Immature natural killer cell (primary cell): ENCODE data around the gene LRRC40. TPM values are rescaled to one million over a fixed set of nuclear protein-coding genes. Genes with fewer than 3 reads are reported as not detected.
"Not testable (repeated sequence)": the region's sequence is repeated elsewhere in the genome, so short reads cannot be mapped to it uniquely, and the experiment has no call there.

Experiments used
- DNase-seq, 3 donors: peaks; one replicate each; pipeline ENCODE4 v3.0.0; 2022; ENCODE audit warnings: mixed read lengths in 1 of 3
- H3K27ac Mint-ChIP-seq, 6 donors: one replicate each; pipeline ENCODE4 v1.8.0; 2020; ENCODE audit warnings: mixed read lengths in 6 of 6, mild to moderate bottlenecking in 5 of 6, inconsistent platforms in 4 of 6, moderate library complexity in 3 of 6
- H3K27me3 Mint-ChIP-seq, 3 donors: one replicate each; pipeline ENCODE4 v1.8.0; 2020 to 2021; ENCODE audit warnings: low read depth in 3 of 3, mild to moderate bottlenecking in 3 of 3, mixed read lengths in 3 of 3, moderate library complexity in 3 of 3, inconsistent platforms in 1 of 3
- H3K36me3 Mint-ChIP-seq, 3 donors: one replicate each; pipeline ENCODE4 v1.8.0; 2020; ENCODE audit warnings: mixed read lengths in 3 of 3, inconsistent platforms in 2 of 3, mild to moderate bottlenecking in 2 of 3
- H3K4me1 Mint-ChIP-seq, 2 donors: one replicate each; pipeline ENCODE4 v1.8.0; 2020; ENCODE audit warnings: inconsistent platforms in 2 of 2, mild to moderate bottlenecking in 2 of 2, mixed read lengths in 2 of 2, moderate library complexity in 1 of 2
- H3K4me3 Mint-ChIP-seq, 5 donors: one replicate each; pipeline ENCODE4 v1.8.0; 2020; ENCODE audit warnings: mild to moderate bottlenecking in 5 of 5, mixed read lengths in 5 of 5, inconsistent platforms in 3 of 5, moderate library complexity in 3 of 5
- H3K9me3 Mint-ChIP-seq, 6 donors: one replicate each; pipeline ENCODE4 v1.8.0; 2020; ENCODE audit warnings: mild to moderate bottlenecking in 6 of 6, mixed read lengths in 6 of 6, inconsistent platforms in 4 of 6, moderate library complexity in 3 of 6
- polyA plus RNA-seq, 3 donors: library from polyadenylated mRNA; unstranded; fragments of 300-500 nt; fragmentation: Illumina TruSeq; gene quantifications; one replicate each; pipeline ENCODE4 v1.2.3, GENCODE V29; 2021

LRRC40 gene
- polyA plus RNA-seq, 3 donors from 2014 or later, result 5.4 to 8.7 (median 6.0) TPM

GRCh38 chr1:70194601-70195000 lies 10.8 kb downstream of the LRRC40 start:
- Mint-ChIP-seq H3K36me3 (peaks cover 0 to 5% (median 4%) of the 10 kb centered on the region in 3 donors), H3K4me3 (no peak overlapping the region), H3K9me3 (no peaks in the 10 kb centered on the region), H3K27me3 (peaks cover 0 to 2% (median 0%) of the 10 kb centered on the region in 3 donors), H3K4me1 (peaks cover 3 to 28% of the 10 kb centered on the region in 2 donors), H3K27ac (no peak overlapping the region)
- DNase-seq, result no peak

- H3K9me3 Mint-ChIP-seq, H3K27ac Mint-ChIP-seq, H3K36me3 Mint-ChIP-seq, H3K27me3 Mint-ChIP-seq, H3K4me3 Mint-ChIP-seq, DNase-seq: not testable (repeated sequence)
- H3K4me1 Mint-ChIP-seq, result peaks cover 2 to 17% of the 10 kb centered on the region in 2 donors
These were observed 12.9 kb downstream of the LRRC40 start for GRCh38 chr1:70192446-70192845.

DNA sequence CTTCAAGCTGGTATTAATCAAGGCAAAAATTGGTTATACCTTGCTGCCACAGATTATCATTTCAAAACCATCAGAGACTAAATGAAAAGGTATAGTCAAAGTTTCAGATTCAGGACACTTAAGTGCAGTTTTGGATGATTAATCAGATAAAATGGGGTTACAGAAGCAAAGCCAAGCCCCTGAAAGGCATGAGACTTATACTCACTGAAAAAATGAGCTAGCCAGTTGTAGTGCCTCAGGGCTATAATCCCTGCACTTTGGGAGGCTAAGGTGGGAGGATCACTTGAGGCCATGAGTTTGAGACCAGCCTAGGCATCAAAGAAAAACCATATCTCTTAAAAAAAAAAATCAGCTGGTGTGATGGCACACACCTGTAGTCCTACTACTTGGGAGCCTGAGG lies 15.2 kb downstream of the LRRC40 start:
- H3K9me3 Mint-ChIP-seq, result no peaks in the 10 kb centered on the region
- H3K27ac Mint-ChIP-seq, result no peak overlapping the region
- peaks cover 4 to 5% (median 4%) of the 10 kb centered on the region in 3 donors for H3K36me3 Mint-ChIP-seq
- no peak for DNase-seq
- H3K27me3 Mint-ChIP-seq, result no peaks in the 10 kb centered on the region
- H3K4me1 Mint-ChIP-seq, result peaks cover 2 to 7% of the 10 kb centered on the region in 2 donors
- H3K4me3 Mint-ChIP-seq, result no peak overlapping the region

DNA sequence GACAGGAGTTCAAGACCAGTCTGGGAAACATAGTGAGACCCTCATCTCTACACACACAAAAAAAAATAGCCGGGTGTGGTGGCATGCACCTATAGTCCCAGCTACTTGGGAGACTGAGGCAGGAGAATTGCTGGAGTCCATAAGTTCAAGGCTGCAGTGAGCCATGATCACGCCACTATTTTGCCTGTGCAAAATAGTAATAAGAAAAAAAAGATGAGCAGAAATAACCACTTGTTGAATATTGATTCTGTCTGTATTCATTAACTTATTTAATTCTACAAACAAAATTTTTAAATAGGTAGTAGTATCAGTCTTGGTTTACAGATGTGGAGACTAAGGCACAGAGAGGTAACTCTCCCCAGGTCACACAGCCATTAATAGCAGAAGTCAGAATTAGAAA lies 16.9 kb downstream of the LRRC40 start:
- Mint-ChIP-seq H3K4me3 (no peak overlapping the region), H3K4me1 (peaks cover 2 to 7% of the 10 kb centered on the region in 2 donors), H3K27ac (no peak overlapping the region), H3K36me3 (peaks cover 6 to 7% (median 6%) of the 10 kb centered on the region in 3 donors), H3K9me3 (no peaks in the 10 kb centered on the region), H3K27me3 (no peaks in the 10 kb centered on the region)
- no peak for DNase-seq

DNA sequence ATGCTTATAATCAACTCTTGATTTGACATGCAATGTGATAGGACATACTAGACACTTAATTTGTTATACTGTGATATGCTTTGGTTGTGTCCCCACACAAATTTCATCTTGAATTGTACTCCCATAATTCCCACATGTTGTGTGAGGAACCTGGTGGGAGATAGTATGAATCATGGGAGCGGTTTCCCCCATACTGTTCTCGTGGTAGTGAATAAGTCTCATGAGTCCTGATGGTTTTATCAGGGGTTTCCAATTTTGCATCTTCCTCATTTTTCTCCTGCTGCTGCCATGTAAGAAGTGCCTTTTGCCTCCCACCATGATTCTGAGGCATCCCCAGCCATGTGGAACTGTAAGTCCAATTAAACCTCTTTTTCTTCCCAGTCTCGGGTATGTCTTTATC lies 20.2 kb downstream of the LRRC40 start:
- H3K9me3 Mint-ChIP-seq, DNase-seq, H3K27me3 Mint-ChIP-seq, H3K4me3 Mint-ChIP-seq, H3K4me1 Mint-ChIP-seq: not testable (repeated sequence)
- Mint-ChIP-seq H3K36me3 (peaks cover 9 to 18% (median 12%) of the 10 kb centered on the region in 3 donors), H3K27ac (peak overlapping the region in 1 of 6 donors; percentile 47)

GRCh38 chr1:70171512-70171911 lies 33.9 kb downstream of the LRRC40 start:
- Mint-ChIP-seq H3K27ac (no peak overlapping the region), H3K9me3 (no peaks in the 10 kb centered on the region), H3K4me1 (no peaks in the 10 kb centered on the region), H3K36me3 (peaks cover 20 to 28% (median 21%) of the 10 kb centered on the region in 3 donors), H3K27me3 (peaks cover 0 to 2% (median 0%) of the 10 kb centered on the region in 3 donors), H3K4me3 (no peak overlapping the region)
- no peak for DNase-seq

DNA sequence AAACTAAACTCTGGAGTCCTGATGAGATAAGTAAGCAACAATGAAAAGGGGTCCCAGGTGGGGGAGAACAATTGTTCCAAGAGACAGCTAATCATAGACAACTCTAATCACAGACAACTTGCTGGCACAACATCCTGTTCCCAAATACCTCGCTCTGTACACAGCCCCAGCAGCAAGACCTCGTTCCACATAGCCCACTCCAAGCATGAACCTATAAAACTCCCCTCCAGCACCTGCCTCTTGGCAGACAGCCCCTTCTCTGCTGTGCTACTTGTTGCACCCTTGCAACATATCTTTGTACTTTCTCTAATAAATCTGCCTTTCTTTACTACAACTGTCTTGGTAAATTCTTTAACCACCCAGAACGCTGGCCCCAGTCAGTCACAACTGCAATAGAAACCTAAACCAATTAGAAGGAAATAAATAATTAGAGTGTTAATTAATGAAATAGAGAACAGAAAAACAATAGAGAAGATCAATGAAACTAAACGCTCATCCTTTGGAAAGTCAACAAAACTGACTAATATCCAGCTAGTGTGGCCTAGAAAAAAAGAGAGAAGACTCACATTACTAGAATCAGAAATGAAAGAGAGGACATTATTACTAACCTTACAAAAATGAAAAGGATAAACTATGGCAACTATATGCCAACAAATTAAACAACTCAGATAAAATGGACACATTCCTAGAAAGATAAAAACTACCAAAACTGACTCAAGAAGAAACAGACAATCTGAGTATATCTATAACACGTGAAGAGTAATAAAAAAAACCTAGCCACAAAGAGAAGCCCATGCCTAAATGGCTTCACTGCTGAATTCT lies 36.1 kb downstream of the LRRC40 start:
- H3K4me1 Mint-ChIP-seq, result no peaks in the 10 kb centered on the region
- peak overlapping the region in 1 of 6 donors; percentile 23 for H3K27ac Mint-ChIP-seq
- H3K27me3 Mint-ChIP-seq, result peaks cover 0 to 2% (median 0%) of the 10 kb centered on the region in 3 donors
- no peak for DNase-seq
- H3K9me3 Mint-ChIP-seq, result no peaks in the 10 kb centered on the region
- H3K4me3 Mint-ChIP-seq, result no peak overlapping the region
- H3K36me3 Mint-ChIP-seq, result peaks cover 20 to 31% (median 26%) of the 10 kb centered on the region in 3 donors

DNA sequence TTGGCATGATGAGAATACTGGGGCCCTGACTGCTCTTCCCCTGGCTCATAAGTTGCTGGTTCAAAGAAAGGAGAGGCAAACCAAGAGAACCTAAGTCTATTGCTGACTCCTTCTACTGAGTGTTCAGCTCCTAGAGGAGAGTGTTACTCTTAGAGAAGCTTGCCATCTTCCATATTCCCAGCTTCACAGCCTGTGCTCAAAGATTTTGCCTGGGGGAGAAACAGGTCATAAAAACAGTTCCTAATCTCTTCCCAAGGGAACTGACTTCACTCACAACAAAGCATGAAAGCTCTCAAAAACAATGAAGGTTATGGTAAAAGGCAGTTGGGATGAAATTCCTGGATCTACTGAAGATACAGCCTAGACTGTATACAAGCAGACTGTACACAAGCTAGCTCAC lies 37.1 kb downstream of the LRRC40 start:
- peaks cover 0 to 2% (median 0%) of the 10 kb centered on the region in 3 donors for H3K27me3 Mint-ChIP-seq

GRCh38 chr1:70164350-70164749 lies 41.0 kb downstream of the LRRC40 start:
- no peak overlapping the region for H3K4me3 Mint-ChIP-seq
- peaks cover 28 to 35% (median 29%) of the 10 kb centered on the region in 3 donors for H3K36me3 Mint-ChIP-seq
- H3K27me3 Mint-ChIP-seq, result peaks cover 0 to 1% (median 0%) of the 10 kb centered on the region in 3 donors

More for the DNA sequence above, 37.1 kb downstream of the LRRC40 start:
- Mint-ChIP-seq H3K36me3 (peaks cover 17 to 31% (median 27%) of the 10 kb centered on the region in 3 donors), H3K4me3 (no peak overlapping the region), H3K27ac (no peak overlapping the region), H3K9me3 (no peaks in the 10 kb centered on the region), H3K4me1 (no peaks in the 10 kb centered on the region)
- no peak for DNase-seq

DNA sequence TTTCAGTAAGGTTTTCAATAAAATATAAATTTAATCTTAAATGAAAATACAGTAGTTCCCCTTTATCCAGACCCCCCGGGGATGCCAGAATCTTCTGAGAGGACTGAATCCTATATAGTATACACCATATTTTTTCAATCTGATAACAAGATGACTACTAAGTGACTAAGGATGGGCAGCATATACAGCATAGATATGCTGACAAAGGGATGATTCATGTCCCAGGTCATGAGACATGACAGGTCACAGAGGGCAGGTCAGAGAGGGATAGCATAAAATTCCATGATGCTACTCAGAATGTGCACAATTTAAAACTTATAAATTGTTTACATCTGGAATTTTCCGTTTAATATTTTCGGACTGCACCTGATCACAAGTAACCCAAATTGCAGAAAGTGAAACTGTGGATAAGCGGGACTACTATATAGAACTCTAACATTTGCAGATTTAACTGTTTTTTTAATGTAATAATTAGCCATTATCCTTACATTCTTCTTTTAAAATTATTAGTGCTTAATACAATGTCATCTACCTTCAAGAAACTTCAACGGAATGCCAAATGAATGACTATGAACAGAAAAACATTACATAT lies 48.8 kb downstream of the LRRC40 start:
- H3K4me3 Mint-ChIP-seq, result no peak overlapping the region
- no peaks in the 10 kb centered on the region for H3K4me1 Mint-ChIP-seq
- H3K9me3 Mint-ChIP-seq, result no peaks in the 10 kb centered on the region
- peaks cover 18 to 24% (median 19%) of the 10 kb centered on the region in 3 donors for H3K36me3 Mint-ChIP-seq
- no peak for DNase-seq
- no peak overlapping the region for H3K27ac Mint-ChIP-seq
- peaks cover 0 to 1% (median 0%) of the 10 kb centered on the region in 3 donors for H3K27me3 Mint-ChIP-seq

More at GRCh38 chr1:70164350-70164749, 41.0 kb downstream of the LRRC40 start:
- DNase-seq, result no peak
- Mint-ChIP-seq H3K27ac (no peak overlapping the region), H3K9me3 (no peaks in the 10 kb centered on the region), H3K4me1 (no peaks in the 10 kb centered on the region)

- Mint-ChIP-seq H3K36me3 (peaks cover 7 to 17% (median 13%) of the 10 kb centered on the region in 3 donors), H3K4me1 (no peaks in the 10 kb centered on the region), H3K4me3 (no peak overlapping the region), H3K27ac (peak overlapping the region in 1 of 6 donors; percentile 7), H3K27me3 (no peaks in the 10 kb centered on the region), H3K9me3 (no peaks in the 10 kb centered on the region)
- no peak for DNase-seq
These were observed 51.6 kb downstream of the LRRC40 start for GRCh38 chr1:70153739-70154138.

- Mint-ChIP-seq H3K36me3 (peaks cover 7 to 28% (median 24%) of the 10 kb centered on the region in 3 donors), H3K4me1 (no peaks in the 10 kb centered on the region), H3K27ac (no peak overlapping the region), H3K9me3 (no peaks in the 10 kb centered on the region), H3K27me3 (no peaks in the 10 kb centered on the region), H3K4me3 (no peak overlapping the region)
- DNase-seq, result no peak
These were observed 54.9 kb downstream of the LRRC40 start for GRCh38 chr1:70150444-70150843.

- Mint-ChIP-seq H3K27ac (no peak overlapping the region), H3K27me3 (no peaks in the 10 kb centered on the region), H3K4me3 (no peak overlapping the region), H3K36me3 (peaks cover 0 to 25% (median 21%) of the 10 kb centered on the region in 3 donors), H3K4me1 (no peaks in the 10 kb centered on the region), H3K9me3 (no peaks in the 10 kb centered on the region)
- no peak for DNase-seq
These were observed 58.9 kb downstream of the LRRC40 start for GRCh38 chr1:70146488-70146887.

- no peak overlapping the region for H3K4me3 Mint-ChIP-seq
These were observed 62.2 kb downstream of the LRRC40 start for GRCh38 chr1:70143048-70143659.

More at GRCh38 chr1:70143048-70143659, 62.2 kb downstream of the LRRC40 start:
- Mint-ChIP-seq H3K9me3 (no peaks in the 10 kb centered on the region), H3K27ac (no peak overlapping the region), H3K27me3 (no peaks in the 10 kb centered on the region), H3K4me1 (no peaks in the 10 kb centered on the region), H3K36me3 (peaks cover 0 to 16% (median 15%) of the 10 kb centered on the region in 3 donors)
- no peak for DNase-seq
